GM12873 (cell line): ENCODE data around the gene KRT5.

ENCODE experiments used
- TF ChIP-seq, protein P1 (sequence below): IDR thresholded peaks from 2 replicates; pipeline ENCODE4 v1.5.1; 2012; ENCODE audit warnings: low read depth, mild to moderate bottlenecking, moderate library complexity, low read length, control low read depth; ENCODE audit not compliant: insufficient read depth; ENCODE audit errors: missing control alignments

Gene KRT5

DNA sequence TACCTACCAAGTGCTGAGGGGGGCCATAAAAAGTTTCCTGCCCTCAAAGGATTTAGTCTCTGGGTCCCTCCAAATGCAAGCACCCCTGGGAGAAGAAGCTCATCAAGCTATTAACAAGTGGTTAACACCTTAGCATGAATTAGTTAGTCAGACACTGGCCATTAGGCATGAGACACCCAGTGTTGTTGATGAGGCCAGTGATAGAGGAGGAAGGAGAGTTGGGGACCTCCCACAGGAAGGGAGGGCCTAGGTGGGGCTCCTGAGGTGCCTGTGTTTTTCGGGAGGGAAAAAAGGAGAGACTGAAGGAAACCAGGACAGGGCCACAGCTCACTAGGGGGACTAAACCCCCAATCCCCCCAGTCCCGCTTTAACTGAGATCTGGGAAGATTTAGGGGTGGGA lies 37.3 kb upstream of the KRT5 start:
- TF ChIP-seq, protein P1, sequence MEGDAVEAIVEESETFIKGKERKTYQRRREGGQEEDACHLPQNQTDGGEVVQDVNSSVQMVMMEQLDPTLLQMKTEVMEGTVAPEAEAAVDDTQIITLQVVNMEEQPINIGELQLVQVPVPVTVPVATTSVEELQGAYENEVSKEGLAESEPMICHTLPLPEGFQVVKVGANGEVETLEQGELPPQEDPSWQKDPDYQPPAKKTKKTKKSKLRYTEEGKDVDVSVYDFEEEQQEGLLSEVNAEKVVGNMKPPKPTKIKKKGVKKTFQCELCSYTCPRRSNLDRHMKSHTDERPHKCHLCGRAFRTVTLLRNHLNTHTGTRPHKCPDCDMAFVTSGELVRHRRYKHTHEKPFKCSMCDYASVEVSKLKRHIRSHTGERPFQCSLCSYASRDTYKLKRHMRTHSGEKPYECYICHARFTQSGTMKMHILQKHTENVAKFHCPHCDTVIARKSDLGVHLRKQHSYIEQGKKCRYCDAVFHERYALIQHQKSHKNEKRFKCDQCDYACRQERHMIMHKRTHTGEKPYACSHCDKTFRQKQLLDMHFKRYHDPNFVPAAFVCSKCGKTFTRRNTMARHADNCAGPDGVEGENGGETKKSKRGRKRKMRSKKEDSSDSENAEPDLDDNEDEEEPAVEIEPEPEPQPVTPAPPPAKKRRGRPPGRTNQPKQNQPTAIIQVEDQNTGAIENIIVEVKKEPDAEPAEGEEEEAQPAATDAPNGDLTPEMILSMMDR = no peak

GRCh38 chr12:52555577-52555976 lies 35.4 kb upstream of the KRT5 start:
- TF ChIP-seq, protein P1 = no peak

- TF ChIP-seq, protein P1 = no peak
Observed at GRCh38 chr12:52552681-52553195, 32.5 kb upstream of the KRT5 start, which contains the start of gene KRT71. TSS of gene KRT71 (minus strand) at chr12:52553145. CDS start at chr12:52553077, 68 bp downstream.

DNA sequence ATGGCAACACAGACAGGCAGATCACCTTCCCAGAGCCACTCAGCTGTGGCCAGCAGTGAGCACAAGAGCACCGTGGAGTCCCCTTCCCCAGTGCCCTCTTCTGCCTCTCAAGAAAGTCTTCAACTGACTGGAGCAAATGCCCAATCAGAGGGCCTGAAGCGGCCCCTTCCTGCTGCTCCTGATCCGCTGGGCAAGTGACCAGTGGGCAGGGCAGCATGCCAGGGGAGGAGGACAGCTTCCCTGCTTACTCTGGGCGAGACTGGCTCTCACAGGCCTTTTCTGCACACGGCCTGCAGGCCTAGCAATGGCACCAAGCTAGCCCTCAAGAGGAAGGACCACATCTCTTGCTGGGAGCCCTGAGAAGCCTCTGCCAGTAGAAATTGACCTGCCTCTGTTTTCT lies 31.9 kb upstream of the KRT5 start:
- TF ChIP-seq, protein P1 = no peak

- TF ChIP-seq, protein P1 = no peak
Observed at GRCh38 chr12:52551216-52551865, 31.1 kb upstream of the KRT5 start.

DNA sequence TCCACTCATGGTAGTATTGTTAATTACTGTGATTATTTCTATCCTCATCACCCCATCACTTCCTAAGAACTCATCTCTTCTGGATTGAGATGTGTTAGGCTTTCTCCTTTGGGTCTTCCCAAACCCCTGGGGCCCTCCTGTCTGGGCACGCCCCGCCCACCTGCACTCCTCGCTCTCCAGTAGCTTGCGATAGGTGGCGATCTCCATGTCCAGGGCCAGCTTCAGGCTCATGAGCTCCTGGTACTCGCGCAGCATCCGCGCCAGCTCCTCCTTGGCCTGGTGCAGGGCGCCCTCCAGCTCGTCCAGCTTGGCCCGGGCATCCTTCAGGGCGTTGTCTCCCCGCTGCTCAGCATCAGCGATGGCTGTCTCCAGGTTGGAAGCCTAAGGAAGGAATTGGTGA lies 25.9 kb upstream of the KRT5 start:
- TF ChIP-seq, protein P1 = no peak

DNA sequence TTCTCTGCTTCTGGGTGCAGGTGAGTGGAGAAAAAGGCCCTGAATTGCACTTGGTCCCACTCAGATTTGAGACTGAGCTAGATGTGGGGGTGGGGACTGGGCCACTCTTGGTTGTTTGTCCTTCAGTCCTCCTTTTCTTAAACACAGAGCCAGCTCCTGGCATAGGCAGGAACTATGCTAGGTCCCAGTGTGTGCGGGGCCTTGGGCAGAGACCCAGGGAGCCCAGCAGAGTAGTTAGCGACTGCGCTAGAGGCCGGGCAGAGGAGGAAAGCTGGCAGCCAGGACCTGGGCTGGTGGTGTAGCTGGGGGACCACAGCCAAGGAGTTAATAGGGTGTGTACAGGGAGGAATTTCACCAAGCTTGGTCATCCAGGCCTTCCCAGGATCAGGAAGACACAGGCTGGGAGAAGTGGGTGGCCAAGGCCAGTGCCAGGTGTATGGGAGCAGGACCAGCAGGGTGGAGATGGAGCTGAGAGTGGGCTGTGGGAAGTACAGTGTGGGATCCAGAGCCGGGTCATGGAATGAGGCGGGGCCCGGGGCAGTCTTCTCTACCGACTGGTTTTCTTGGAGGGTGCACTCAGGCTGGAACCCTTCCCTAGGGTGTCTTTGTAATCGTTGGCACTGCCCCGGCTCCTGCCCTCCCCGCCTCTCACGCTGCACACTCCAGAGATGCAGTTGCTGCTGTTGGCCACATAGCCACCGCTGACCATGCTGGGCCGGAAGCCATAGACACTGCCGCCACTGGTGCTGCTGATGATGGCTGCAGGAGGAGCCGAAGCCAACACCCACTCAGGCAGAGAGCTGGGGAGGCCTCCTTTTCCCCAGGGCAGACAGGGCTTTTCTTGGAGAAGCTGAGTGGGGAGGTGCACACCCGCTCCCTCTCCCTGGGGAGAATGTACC lies 24.0 kb upstream of the KRT5 start:
- TF ChIP-seq, protein P1 = no peak
